Left ventricle myocardium inferior (tissue), 1 donor: ENCODE results near the gene MAPK4. TPM values are rescaled to one million over a fixed set of nuclear protein-coding genes. Genes with fewer than 3 reads are reported as not detected.

Experiments used
- DNase-seq: peaks from one replicate; pipeline ENCODE4 v3.0.0-alpha.2; 2020
- H3K27ac ChIP-seq: fragments of 200-600 bp; replicated peaks from 2 replicates; pipeline ENCODE4 v1.8.0; 2021
- H3K27me3 ChIP-seq: fragments of 200-600 bp; 2 replicates; pipeline ENCODE4 v1.8.0; 2021; ENCODE audit warnings: low read depth
- H3K36me3 ChIP-seq: fragments of 200-600 bp; 2 replicates; pipeline ENCODE4 v1.8.0; 2021
- H3K4me1 ChIP-seq: fragments of 200-600 bp; 2 replicates; pipeline ENCODE4 v1.8.0; 2021
- H3K4me3 ChIP-seq: fragments of 200-600 bp; 2 replicates; pipeline ENCODE4 v1.8.0; 2021; ENCODE audit warnings: mild to moderate bottlenecking, moderate library complexity
- H3K9me3 ChIP-seq: fragments of 200-600 bp; replicated peaks from 2 replicates; pipeline ENCODE4 v1.8.0; 2021
- CTCF ChIP-seq: fragments of 200-600 bp; IDR thresholded peaks from 2 replicates; pipeline ENCODE4 v1.8.0; 2021; ENCODE audit warnings: antibody characterized with exemption, mild to moderate bottlenecking, borderline replicate concordance
- intact Hi-C: fragments of 100-400 bp; cut with micrococcal nuclease; formaldehyde crosslinking; loops from one replicate; pipeline ENCODE4 v1.11.0; 2022
- total RNA-seq: library from RNA; stranded (reverse); fragmentation: NEBNext Ultra II Directional; extraction: Animal tissue kit (Norgen Biotek cat#: 25700); gene quantifications from one replicate; pipeline ENCODE4 v1.2.1, GENCODE V29; 2021
- donor health status: DM: no; HTN: yes; CAD: no; lungs with severe emphysema.

The MAPK4 gene
- total RNA-seq, 1 donor from 2014 or later, result 21.7 TPM

- Histone ChIP-seq H3K9me3 (no peaks in the 10 kb centered on the region), H3K27ac (no peak overlapping the region), H3K4me1 (peaks cover 30% of the 10 kb centered on the region), H3K36me3 (no peaks in the 10 kb centered on the region), H3K27me3 (no peaks in the 10 kb centered on the region), H3K4me3 (no peak overlapping the region)
- no peak for TF ChIP-seq CTCF
- no peak for DNase-seq
- intact Hi-C loops, result no loop called here
These were observed 137.0 kb downstream of the MAPK4 start for GRCh38 chr18:50696929-50697328.

- no peak for DNase-seq
- H3K36me3 ChIP-seq, result no peaks in the 10 kb centered on the region
- peaks cover 26% of the 10 kb centered on the region for H3K4me1 ChIP-seq
- no peaks in the 10 kb centered on the region for H3K27me3 ChIP-seq
- no peak for TF ChIP-seq CTCF
- no peaks in the 10 kb centered on the region for H3K9me3 ChIP-seq
- H3K4me3 ChIP-seq, result no peak overlapping the region
- H3K27ac ChIP-seq, result no peak overlapping the region
- intact Hi-C loops, result no loop called here
These were observed 137.6 kb downstream of the MAPK4 start for GRCh38 chr18:50697509-50697908.

GRCh38 chr18:50700245-50701165 lies 140.6 kb downstream of the MAPK4 start:
- Histone ChIP-seq H3K27ac (no peak overlapping the region), H3K9me3 (no peaks in the 10 kb centered on the region), H3K4me3 (no peak overlapping the region), H3K4me1 (peaks cover 8% of the 10 kb centered on the region), H3K36me3 (no peaks in the 10 kb centered on the region), H3K27me3 (no peaks in the 10 kb centered on the region)
- intact Hi-C loops, result no loop called here
- no peak for TF ChIP-seq CTCF
- DNase-seq, result no peak

DNA sequence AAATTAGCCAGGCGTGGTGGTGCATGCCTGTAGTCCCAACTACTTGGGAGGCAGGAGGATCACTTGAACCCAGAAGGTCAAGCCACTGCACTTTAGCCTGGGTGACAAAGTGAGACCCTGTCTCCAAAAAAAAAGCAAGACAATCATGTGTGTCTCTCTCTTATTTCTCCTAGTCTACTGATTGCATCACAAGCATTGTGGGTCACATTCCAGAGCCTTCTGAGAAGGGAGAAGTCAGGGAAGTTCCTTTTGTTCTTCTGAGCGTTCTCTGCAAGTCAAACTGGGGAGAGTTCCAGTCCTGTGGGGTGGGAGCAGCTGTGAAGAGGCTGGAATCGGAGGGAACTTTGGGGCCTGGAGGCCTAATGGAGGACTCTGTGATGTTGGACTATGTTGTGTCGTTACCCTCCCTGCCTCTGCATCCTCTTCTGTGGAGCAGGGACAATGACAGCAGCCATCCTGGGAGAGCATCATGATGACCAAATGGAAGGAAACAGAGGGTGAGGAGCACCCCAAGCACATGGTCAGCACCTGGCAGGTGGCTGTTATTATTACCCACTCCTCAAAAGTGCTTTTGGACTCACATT lies 144.6 kb downstream of the MAPK4 start:
- Histone ChIP-seq H3K27ac (no peak overlapping the region), H3K9me3 (no peaks in the 10 kb centered on the region), H3K4me1 (no peaks in the 10 kb centered on the region), H3K27me3 (no peaks in the 10 kb centered on the region), H3K4me3 (no peak overlapping the region), H3K36me3 (no peaks in the 10 kb centered on the region)
- no peak for TF ChIP-seq CTCF
- no peak for DNase-seq
- intact Hi-C loops, result no loop called here

DNA sequence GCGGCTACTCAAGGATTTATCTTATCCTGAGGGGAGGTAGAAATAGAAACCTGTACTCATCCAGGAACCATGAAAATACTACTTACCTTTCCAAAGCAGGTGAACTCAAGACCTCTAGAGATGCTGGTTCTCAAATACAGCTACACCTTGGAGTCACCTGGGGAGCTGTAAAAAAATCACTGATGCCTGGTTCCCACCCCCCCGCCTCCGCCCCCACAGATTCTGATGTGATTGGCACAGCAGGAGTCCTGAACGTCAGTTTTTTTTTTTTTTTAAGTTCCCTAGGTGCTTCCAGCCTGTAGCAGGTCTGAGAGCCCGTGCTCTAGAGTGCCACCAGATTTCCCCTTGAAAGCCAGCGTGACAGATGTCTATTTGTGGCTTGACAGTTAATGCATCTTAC lies 146.3 kb downstream of the MAPK4 start:
- no peaks in the 10 kb centered on the region for H3K9me3 ChIP-seq
- H3K36me3 ChIP-seq, result no peaks in the 10 kb centered on the region
- intact Hi-C loops, result no loop called here
- peaks cover 4% of the 10 kb centered on the region for H3K4me1 ChIP-seq
- no peaks in the 10 kb centered on the region for H3K27me3 ChIP-seq
- no peak for TF ChIP-seq CTCF
- H3K4me3 ChIP-seq, result no peak overlapping the region
- no peak overlapping the region for H3K27ac ChIP-seq
- no peak for DNase-seq
